ENCODE measurements around the gene SMOC2.

GRCh38 chr6:168585441-168585840 lies 144.5 kb downstream of the SMOC2 start:
- TF ChIP-seq POLR2A (IDR thresholded peaks at IDR 0.05) (no peak), CTCF (IDR thresholded peaks at IDR 0.05) (no peak)

Data from breast epithelium (tissue), 3 donors.